Sigmoid colon (tissue), 4 donors: ENCODE data around the gene APRT.

ENCODE experiments used
- CTCF ChIP-seq, 4 experiments: fragments of 450-650 bp in 3 of 4; fragments of 200-600 bp in 1 of 4; IDR thresholded peaks; one replicate each; pipeline ENCODE4 v1.5.1; 2016 to 2019; ENCODE audit warnings: antibody characterized with exemption in 4 of 4, mild to moderate bottlenecking in 3 of 4, moderate library complexity in 2 of 4
- EP300 ChIP-seq, 4 donors: sonication (generic); formaldehyde crosslinking; IDR thresholded peaks; one replicate each; pipeline ENCODE4 v1.6.1; 2017; ENCODE audit warnings: antibody characterized with exemption in 4 of 4
- POLR2A ChIP-seq, 2 donors: fragments of 450-650 bp; IDR thresholded peaks; one replicate each; pipeline ENCODE4 v1.6.1; 2016; ENCODE audit warnings: antibody characterized with exemption in 2 of 2, mild to moderate bottlenecking in 2 of 2, moderate library complexity in 2 of 2

DNA sequence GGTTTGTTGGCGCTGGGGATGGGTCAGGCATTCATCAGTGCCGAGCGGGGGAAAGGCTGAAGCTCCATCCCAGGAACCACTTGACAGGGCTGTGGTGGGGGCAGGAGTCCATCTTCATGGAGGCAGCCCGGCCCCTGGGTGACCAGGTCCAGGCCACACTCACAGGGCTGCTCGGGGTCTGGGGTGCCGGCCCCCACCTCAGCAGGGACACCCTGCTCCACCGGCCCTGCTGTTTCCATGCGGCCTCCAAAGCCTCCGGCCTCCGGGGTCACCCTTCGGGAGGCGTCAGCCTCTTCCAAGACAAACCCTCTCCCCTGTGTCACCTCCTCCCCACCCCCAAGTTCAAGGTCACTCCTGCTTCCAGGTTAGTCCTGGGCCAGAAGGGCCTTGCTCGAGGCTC, 22.9 kb upstream of the APRT start:
- no peak for TF ChIP-seq CTCF (IDR thresholded peaks at IDR 0.05)
- TF ChIP-seq EP300 (IDR thresholded peaks at IDR 0.05): no peak
- TF ChIP-seq POLR2A (IDR thresholded peaks at IDR 0.05): no peak
